ENCODE measurements around the gene SMAD9. TPM values are rescaled to one million over a fixed set of nuclear protein-coding genes. Genes with fewer than 3 reads are reported as not detected.

SMAD9 gene
- total RNA-seq, 1 experiment from 2014 or later = 1.1 TPM

GRCh38 chr13:36795463-36795862 is 124.6 kb downstream of the SMAD9 start:
- H3T11ph ChIP-seq (ENCODE audit: low read length) = no peak overlapping the region
- no peak overlapping the region for H4K5ac ChIP-seq (ENCODE audit: insufficient read length, low read depth, low read length)
- H3K23me2 ChIP-seq (ENCODE audit: insufficient read length, low read depth, low read length, poor library complexity, severe bottlenecking) = no peaks in the 10 kb centered on the region
- no peak overlapping the region for H2BK12ac ChIP-seq (ENCODE audit: insufficient read length, low read depth, low read length)
- H3K18ac ChIP-seq (ENCODE audit: insufficient read length, low read depth, low read length) = no peak overlapping the region
- H2AFZ ChIP-seq (ENCODE audit: low read length) = no peak overlapping the region
- peak overlapping the region in 1 of 2 experiments; percentile 60; a peak in 2 of 5 replicates for H3K4me3 Mint-ChIP-seq
- H3K27me3 Mint-ChIP-seq (ENCODE audit: low read depth) = no peaks in the 10 kb centered on the region; the same call in 1 of the 2 replicates
- H3K4ac ChIP-seq (ENCODE audit: low read depth, low read length) = no peak overlapping the region
- H2AK5ac ChIP-seq (ENCODE audit: insufficient read length, low read length) = no peak overlapping the region
- no peak overlapping the region for H3K9ac ChIP-seq (ENCODE audit: extremely low read depth, insufficient read length, low read length)
- no peak overlapping the region for H4K8ac ChIP-seq (replicated peaks; ENCODE audit: insufficient read length, low read depth, low read length)
- H3K23ac ChIP-seq (ENCODE audit: insufficient read length, low read depth, low read length) = no peak overlapping the region
- peaks cover 14 to 20% of the 10 kb centered on the region in 2 experiments for H3K4me1 Mint-ChIP-seq
- no CpG with 5 or more reads among the region's 6 CpGs for whole genome bisulfite sequencing (ENCODE audit: extremely low coverage, insufficient read length, low lambda C conversion rate)
- no peak overlapping the region for H4K91ac ChIP-seq (ENCODE audit: insufficient read length, low read depth, low read length)
- H3K14ac ChIP-seq (ENCODE audit: insufficient read depth, low read length) = no peak overlapping the region
- no peak overlapping the region for H2BK120ac ChIP-seq (ENCODE audit: low read depth, low read length, poor library complexity, severe bottlenecking)
- peak overlapping the region; percentile 20 to 82 (median 53); a peak in 1 of 7 replicates for H3K27ac Mint-ChIP-seq
- H3K56ac ChIP-seq (ENCODE audit: insufficient read length, low read depth, low read length) = no peak overlapping the region
- no peaks in the 10 kb centered on the region for H3K9me3 ChIP-seq (ENCODE audit: control insufficient read depth, low read depth, low read length)
- no peaks in the 10 kb centered on the region for H3K79me1 ChIP-seq (ENCODE audit: insufficient read depth, low read depth, low read length, poor library complexity, severe bottlenecking)
- peak; percentile 81 for DNase-seq
- H3K9me3 Mint-ChIP-seq = no peaks in the 10 kb centered on the region
- H3K4me2 ChIP-seq (ENCODE audit: insufficient read depth, insufficient read length, low read length) = peak overlapping the region; percentile 10
- H3K27me3 ChIP-seq (ENCODE audit: insufficient read depth, low read length) = no peaks in the 10 kb centered on the region
- H3K36me3 Mint-ChIP-seq (ENCODE audit: insufficient read depth in 1 of 3, low read depth in 3 of 3) = peaks cover 0 to 2% (median 0%) of the 10 kb centered on the region in 3 experiments; a peak in 1 of 7 replicates
- no peak for TF ChIP-seq CTCF (conservative IDR thresholded peaks at IDR 0.05)
- no peak overlapping the region for H2BK5ac ChIP-seq (ENCODE audit: insufficient read length, low read length)
- H3K79me2 ChIP-seq (ENCODE audit: insufficient read depth, low read length) = no peaks in the 10 kb centered on the region
- H2BK15ac ChIP-seq (ENCODE audit: low read depth, low read length) = no peak overlapping the region
- H2BK20ac ChIP-seq (ENCODE audit: low read depth, low read length, poor library complexity, severe bottlenecking) = no peak overlapping the region
- H3K4me1 ChIP-seq (ENCODE audit: insufficient read depth, low read length) = peaks cover 6% of the 10 kb centered on the region; the same call in 1 of the 2 replicates
- H3K27ac ChIP-seq (ENCODE audit: insufficient read length, low read depth, low read length) = no peak overlapping the region
- H4K20me1 ChIP-seq (ENCODE audit: control insufficient read depth, insufficient read depth, insufficient read length) = no peaks in the 10 kb centered on the region

Other genes with a start within 250 kb of the SMAD9 start
- 0.24 and 0.35 TPM in 2 replicates for gene SERTM1, start 246.2 kb downstream of the SMAD9 start, total RNA-seq (2021)
- gene RFXAP, start 101.0 kb downstream of the SMAD9 start, total RNA-seq (2021) = 8.7 and 9.1 TPM in 2 replicates
- 23.3 and 27.0 TPM in 2 replicates for gene ALG5, start 79.1 kb upstream of the SMAD9 start, total RNA-seq (2021)
- gene EXOSC8, start 80.5 kb upstream of the SMAD9 start, total RNA-seq (2021) = 87.3 and 91.9 TPM in 2 replicates
- 58.0 and 59.5 TPM in 2 replicates for gene SUPT20H, start 139.4 kb upstream of the SMAD9 start, total RNA-seq (2021)
- gene CSNK1A1L, start 185.4 kb upstream of the SMAD9 start, total RNA-seq (2021) = not detected in 2 replicates